Hepatocyte (in vitro differentiated cells): ENCODE measurements around the gene OSCAR. TPM values are rescaled to one million over a fixed set of nuclear protein-coding genes. Genes with fewer than 3 reads are reported as not detected.

ENCODE experiments used
- DNase-seq: peaks from one replicate; pipeline ENCODE4 v3.0.0-alpha.2; 2016; ENCODE audit warnings: low spot score
- H2AFZ ChIP-seq: fragments of 200-600 bp; sonication (generic); 2 replicates; pipeline ENCODE4 v1.6.0; 2016; ENCODE audit warnings: antibody characterized with exemption, mild to moderate bottlenecking
- H3K27ac ChIP-seq: fragments of 200-600 bp; sonication (generic); 2 replicates; pipeline ENCODE4 v1.5.1; 2016; ENCODE audit warnings: mild to moderate bottlenecking
- H3K27me3 ChIP-seq: fragments of 200-600 bp; sonication (generic); 2 replicates; pipeline ENCODE4 v1.6.1; 2016
- H3K36me3 ChIP-seq: fragments of 200-600 bp; sonication (generic); replicated peaks from 2 replicates; pipeline ENCODE4 v1.5.1; 2016; ENCODE audit warnings: low read depth; ENCODE audit not compliant: insufficient read depth
- H3K4me1 ChIP-seq: fragments of 200-600 bp; sonication (generic); 2 replicates; pipeline ENCODE4 v1.5.1; 2016; ENCODE audit warnings: mild to moderate bottlenecking, moderate library complexity; ENCODE audit not compliant: insufficient read depth
- H3K4me2 ChIP-seq: fragments of 200-600 bp; sonication (generic); 2 replicates; pipeline ENCODE4 v1.6.0; 2016
- H3K4me3 ChIP-seq: fragments of 200-600 bp; sonication (generic); 2 replicates; pipeline ENCODE4 v1.5.1; 2016; ENCODE audit warnings: mild to moderate bottlenecking
- H3K79me2 ChIP-seq: fragments of 200-600 bp; sonication (generic); 2 replicates; pipeline ENCODE4 v1.6.0; 2017; ENCODE audit warnings: mild to moderate bottlenecking
- H3K9me2 ChIP-seq: fragments of 200-600 bp; sonication (generic); replicated peaks from 2 replicates; pipeline ENCODE4 v1.6.0; 2017; ENCODE audit warnings: mild to moderate bottlenecking; ENCODE audit not compliant: insufficient read depth
- H3K9me3 ChIP-seq: fragments of 200-600 bp; sonication (generic); 2 replicates; pipeline ENCODE4 v1.5.1; 2016; ENCODE audit warnings: low read depth, mild to moderate bottlenecking
- H4K20me1 ChIP-seq: fragments of 200-600 bp; sonication (generic); 2 replicates; pipeline ENCODE4 v1.6.0; 2016; ENCODE audit warnings: mild to moderate bottlenecking; ENCODE audit not compliant: insufficient read depth, poor library complexity, severe bottlenecking
- EZH2 ChIP-seq: fragments of 200-600 bp; sonication (generic); IDR thresholded peaks from 2 replicates; pipeline ENCODE4 v1.6.1; 2016; ENCODE audit warnings: antibody characterized with exemption, mild to moderate bottlenecking, borderline replicate concordance
- EZH2phosphoT487 ChIP-seq: fragments of 200-600 bp; sonication (generic); IDR thresholded peaks from one replicate; pipeline ENCODE4 v1.6.1; 2018; ENCODE audit warnings: antibody characterized with exemption, mild to moderate bottlenecking, low read depth, moderate library complexity; ENCODE audit not compliant: unreplicated experiment, severe bottlenecking
- WGBS: methylation state at CpG from one replicate; pipeline ENCODE4 v1.1.6; 2016; ENCODE audit warnings: low lambda C conversion rate; ENCODE audit errors: missing lambda C conversion rate; 5-methylcytosine and 5-hydroxymethylcytosine counted together
- polyA plus RNA-seq: library from polyadenylated mRNA; unstranded; fragments of >200 nt; fragmentation: Nextera tagmentation; extraction: Ambion mirVana; gene quantifications from 2 replicates; pipeline ENCODE4 v1.2.1, GENCODE V29; 2016
- total RNA-seq: library from RNA; depleted of rRNA; stranded (reverse); fragments of >200 nt; gene quantifications from 2 replicates; pipeline ENCODE4 v1.2.3, GENCODE V29; 2014
- TF ChIP-seq, protein P1 (sequence below): fragments of 200-600 bp; sonication (generic); IDR thresholded peaks from 2 replicates; pipeline ENCODE4 v1.5.1; 2016; ENCODE audit warnings: antibody characterized with exemption, mild to moderate bottlenecking; ENCODE audit not compliant: poor library complexity

Gene OSCAR
- total and polyA plus RNA-seq, 2 experiments from 2014 or later: 0.16 TPM; not detected in 1

DNA sequence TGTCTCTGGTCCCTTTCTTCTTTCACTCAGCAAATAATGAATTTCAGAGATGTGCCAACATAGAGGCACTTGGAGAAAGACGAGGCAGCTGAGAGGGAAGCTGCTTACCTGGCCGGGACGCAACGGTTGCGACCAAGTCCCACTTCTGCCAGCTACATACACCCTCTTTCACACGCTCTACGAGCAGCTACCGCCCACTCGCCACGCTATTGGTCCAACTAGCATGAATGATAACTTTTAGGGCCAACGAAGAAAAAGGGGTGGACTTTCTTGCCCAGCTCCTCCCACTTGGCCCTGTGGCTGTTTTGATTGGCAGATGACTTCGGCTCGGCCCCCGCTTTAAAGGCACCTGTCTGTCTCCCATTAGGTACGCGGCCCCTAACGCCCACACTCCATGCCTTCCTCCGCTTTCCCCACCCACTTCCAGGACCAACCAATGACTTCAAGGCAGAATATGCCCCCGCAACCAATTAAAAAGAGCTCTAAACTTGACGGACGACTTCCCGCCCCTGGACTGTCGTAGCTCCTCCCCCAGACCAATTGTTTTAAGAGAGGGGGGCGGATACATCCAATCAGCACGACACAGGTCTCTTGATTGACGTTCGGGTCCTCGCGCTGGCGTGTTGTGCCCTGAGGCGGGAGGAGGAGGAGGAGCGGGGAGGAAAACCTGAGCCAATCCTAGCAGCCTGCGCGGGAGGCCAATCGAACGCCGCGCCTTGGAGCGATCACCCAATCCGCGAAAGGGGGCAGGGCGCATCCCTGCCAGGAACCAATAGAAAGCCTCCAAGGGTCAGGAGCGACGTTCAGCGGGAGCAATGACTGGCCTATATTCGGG is 36.5 kb upstream of the OSCAR start:
- under 1% methylated on average over 43 of the region's 46 CpGs for WGBS
- Histone ChIP-seq H3K4me1 (peaks cover 11% of the 10 kb centered on the region), H2AFZ (peak overlapping the region; percentile 21), H3K27me3 (no peaks in the 10 kb centered on the region), H3K36me3 (no peaks in the 10 kb centered on the region), H3K79me2 (peaks cover 44% of the 10 kb centered on the region), H3K4me2 (peak overlapping the region; percentile 81), H3K9me3 (no peaks in the 10 kb centered on the region), H4K20me1 (peaks cover 40% of the 10 kb centered on the region), H3K4me3 (peak overlapping the region; percentile 8), H3K27ac (peak overlapping the region; percentile 15), H3K9me2 (no peaks in the 10 kb centered on the region)
- DNase-seq: peak; percentile 100
- TF ChIP-seq, protein P1, sequence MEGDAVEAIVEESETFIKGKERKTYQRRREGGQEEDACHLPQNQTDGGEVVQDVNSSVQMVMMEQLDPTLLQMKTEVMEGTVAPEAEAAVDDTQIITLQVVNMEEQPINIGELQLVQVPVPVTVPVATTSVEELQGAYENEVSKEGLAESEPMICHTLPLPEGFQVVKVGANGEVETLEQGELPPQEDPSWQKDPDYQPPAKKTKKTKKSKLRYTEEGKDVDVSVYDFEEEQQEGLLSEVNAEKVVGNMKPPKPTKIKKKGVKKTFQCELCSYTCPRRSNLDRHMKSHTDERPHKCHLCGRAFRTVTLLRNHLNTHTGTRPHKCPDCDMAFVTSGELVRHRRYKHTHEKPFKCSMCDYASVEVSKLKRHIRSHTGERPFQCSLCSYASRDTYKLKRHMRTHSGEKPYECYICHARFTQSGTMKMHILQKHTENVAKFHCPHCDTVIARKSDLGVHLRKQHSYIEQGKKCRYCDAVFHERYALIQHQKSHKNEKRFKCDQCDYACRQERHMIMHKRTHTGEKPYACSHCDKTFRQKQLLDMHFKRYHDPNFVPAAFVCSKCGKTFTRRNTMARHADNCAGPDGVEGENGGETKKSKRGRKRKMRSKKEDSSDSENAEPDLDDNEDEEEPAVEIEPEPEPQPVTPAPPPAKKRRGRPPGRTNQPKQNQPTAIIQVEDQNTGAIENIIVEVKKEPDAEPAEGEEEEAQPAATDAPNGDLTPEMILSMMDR: no peak
- TF ChIP-seq EZH2: no peak
- TF ChIP-seq EZH2phosphoT487: no peak

DNA sequence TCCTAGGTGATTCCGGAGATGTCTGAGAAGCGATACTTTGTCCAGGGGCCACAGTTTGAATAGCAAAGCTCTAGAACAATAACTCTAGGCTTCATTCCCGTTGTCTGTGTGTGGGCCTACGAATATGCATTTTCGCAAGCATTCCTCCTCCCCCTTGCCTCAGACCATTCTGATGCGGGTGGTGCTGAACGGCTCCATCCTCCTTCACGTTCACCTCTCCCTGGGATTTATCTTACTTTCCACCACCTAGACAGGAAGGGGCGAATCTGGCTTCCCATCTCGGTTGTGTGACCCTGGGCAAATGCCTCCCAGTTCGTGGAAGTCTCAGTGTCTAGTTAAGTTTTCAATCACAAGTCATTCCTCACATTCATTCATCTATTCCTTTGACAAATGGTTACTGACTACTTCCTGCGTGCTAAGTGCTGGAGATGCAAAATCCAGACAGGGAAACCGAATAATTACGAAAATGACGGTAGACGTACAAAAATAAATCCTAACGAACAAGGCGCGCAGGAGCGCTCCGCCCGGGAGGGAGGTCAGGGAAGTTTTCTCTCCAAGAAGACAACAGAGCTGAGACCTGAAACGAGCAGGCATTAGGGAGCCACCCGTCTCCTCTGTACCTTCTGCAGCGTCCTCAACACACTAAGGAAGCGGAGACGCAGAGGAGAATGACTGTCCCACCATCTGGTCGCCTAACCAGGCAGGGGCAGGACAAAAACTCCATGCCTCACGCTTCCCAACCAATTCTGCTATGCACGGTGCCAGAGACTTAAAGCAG is 35.7 kb upstream of the OSCAR start:
- DNase-seq: peak; percentile 22

DNA sequence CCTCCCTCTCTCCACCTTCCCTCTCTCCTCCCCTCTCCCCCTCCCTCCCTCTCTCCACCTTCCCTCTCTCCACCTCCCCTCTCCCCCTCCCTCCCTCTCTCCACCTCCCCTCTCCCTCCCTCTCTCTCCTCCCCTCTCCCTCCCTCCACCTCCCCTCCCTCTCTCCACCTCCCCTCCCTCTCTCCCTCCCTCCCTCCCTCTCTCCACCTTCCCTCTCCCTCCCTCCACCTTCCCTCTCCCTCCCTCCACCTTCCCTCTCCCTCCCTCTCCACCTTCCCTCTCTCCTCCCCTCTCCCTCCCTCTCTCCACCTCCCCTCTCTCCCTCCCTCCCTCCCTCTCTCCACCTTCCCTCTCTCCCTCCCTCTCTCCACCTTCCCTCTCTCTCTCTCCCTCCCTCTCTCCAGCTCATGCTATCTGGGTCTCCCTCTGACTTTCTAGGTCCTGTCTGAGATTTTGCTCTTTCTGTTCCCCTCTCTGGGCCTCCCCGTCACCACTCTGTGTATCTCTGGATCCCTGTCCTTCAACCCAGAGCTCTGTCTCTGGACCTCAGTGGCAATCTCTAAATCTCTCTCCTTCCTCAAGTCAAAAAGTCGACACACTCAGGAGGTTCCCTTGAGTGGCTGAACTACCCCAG is 33.5 kb upstream of the OSCAR start:
- Histone ChIP-seq H3K27ac (no peak overlapping the region), H3K9me3 (no peaks in the 10 kb centered on the region), H3K27me3 (no peaks in the 10 kb centered on the region), H2AFZ (no peak overlapping the region), H4K20me1 (peaks cover 10% of the 10 kb centered on the region), H3K4me1 (peaks cover 8% of the 10 kb centered on the region), H3K4me2 (no peak overlapping the region), H3K4me3 (no peak overlapping the region), H3K79me2 (peaks cover 14% of the 10 kb centered on the region), H3K36me3 (no peaks in the 10 kb centered on the region), H3K9me2 (no peaks in the 10 kb centered on the region)
- TF ChIP-seq EZH2: no peak
- no peak for TF ChIP-seq EZH2phosphoT487
- TF ChIP-seq, protein P1: no peak
- WGBS: 72% methylated on average over 2 of the region's 2 CpGs
- DNase-seq: no peak

More for the DNA sequence above, 35.7 kb upstream of the OSCAR start:
- H3K4me1 ChIP-seq: peaks cover 11% of the 10 kb centered on the region
- H3K4me3 ChIP-seq: peak overlapping the region; percentile 8
- peaks cover 32% of the 10 kb centered on the region for H4K20me1 ChIP-seq
- peak overlapping the region; percentile 15 for H3K27ac ChIP-seq
- peak overlapping the region; percentile 81 for H3K4me2 ChIP-seq
- H3K36me3 ChIP-seq: no peaks in the 10 kb centered on the region
- H3K27me3 ChIP-seq: no peaks in the 10 kb centered on the region
- peak overlapping the region; percentile 21 for H2AFZ ChIP-seq
- TF ChIP-seq EZH2phosphoT487 (no peak), EZH2 (no peak)
- TF ChIP-seq, protein P1: no peak
- WGBS: 2% methylated on average over 30 of the region's 30 CpGs
- no peaks in the 10 kb centered on the region for H3K9me2 ChIP-seq
- peaks cover 36% of the 10 kb centered on the region for H3K79me2 ChIP-seq
- no peaks in the 10 kb centered on the region for H3K9me3 ChIP-seq
